HG03045 (cell line): ENCODE data around the gene CSNK1A1.
"Not testable (repeated sequence)": the region's sequence is repeated elsewhere in the genome, so short reads cannot be mapped to it uniquely, and the experiment has no call there.

Experiments used
- ATAC-seq: cut with Tn5 transposase; IDR thresholded peaks from one replicate; pipeline ENCODE4 v1.9.1; 2021; ENCODE audit warnings: mild to moderate bottlenecking, moderate library complexity; ENCODE audit not compliant: unreplicated experiment

CSNK1A1 gene

GRCh38 chr5:149535787-149536186 lies 15.5 kb downstream of the CSNK1A1 start:
- not testable (repeated sequence) for ATAC-seq

DNA sequence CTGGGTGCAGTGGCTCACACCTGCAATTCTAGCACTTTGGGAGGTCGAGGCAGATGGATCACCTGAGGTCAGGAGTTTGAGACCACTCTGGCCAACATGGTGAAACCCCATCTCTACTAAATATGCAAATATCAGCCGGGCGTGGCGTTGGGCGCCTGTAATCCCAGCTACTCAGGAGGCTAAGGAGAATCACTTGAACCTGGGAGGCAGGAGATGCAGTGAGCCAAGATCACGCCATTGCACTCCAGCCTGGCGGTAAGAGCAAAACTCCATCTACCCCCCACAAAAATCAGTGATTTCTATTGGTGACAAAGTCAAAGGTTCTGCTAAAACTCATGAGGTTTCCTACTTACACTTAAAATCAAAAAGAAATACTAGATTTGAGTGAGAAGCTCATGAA lies 18.8 kb downstream of the CSNK1A1 start:
- no peak for ATAC-seq

GRCh38 chr5:149529463-149529862 lies 21.8 kb downstream of the CSNK1A1 start:
- no peak for ATAC-seq

- no peak for ATAC-seq
These were observed 22.8 kb downstream of the CSNK1A1 start for GRCh38 chr5:149528281-149529060.

GRCh38 chr5:149526845-149527590 lies 24.2 kb downstream of the CSNK1A1 start:
- ATAC-seq: no peak

DNA sequence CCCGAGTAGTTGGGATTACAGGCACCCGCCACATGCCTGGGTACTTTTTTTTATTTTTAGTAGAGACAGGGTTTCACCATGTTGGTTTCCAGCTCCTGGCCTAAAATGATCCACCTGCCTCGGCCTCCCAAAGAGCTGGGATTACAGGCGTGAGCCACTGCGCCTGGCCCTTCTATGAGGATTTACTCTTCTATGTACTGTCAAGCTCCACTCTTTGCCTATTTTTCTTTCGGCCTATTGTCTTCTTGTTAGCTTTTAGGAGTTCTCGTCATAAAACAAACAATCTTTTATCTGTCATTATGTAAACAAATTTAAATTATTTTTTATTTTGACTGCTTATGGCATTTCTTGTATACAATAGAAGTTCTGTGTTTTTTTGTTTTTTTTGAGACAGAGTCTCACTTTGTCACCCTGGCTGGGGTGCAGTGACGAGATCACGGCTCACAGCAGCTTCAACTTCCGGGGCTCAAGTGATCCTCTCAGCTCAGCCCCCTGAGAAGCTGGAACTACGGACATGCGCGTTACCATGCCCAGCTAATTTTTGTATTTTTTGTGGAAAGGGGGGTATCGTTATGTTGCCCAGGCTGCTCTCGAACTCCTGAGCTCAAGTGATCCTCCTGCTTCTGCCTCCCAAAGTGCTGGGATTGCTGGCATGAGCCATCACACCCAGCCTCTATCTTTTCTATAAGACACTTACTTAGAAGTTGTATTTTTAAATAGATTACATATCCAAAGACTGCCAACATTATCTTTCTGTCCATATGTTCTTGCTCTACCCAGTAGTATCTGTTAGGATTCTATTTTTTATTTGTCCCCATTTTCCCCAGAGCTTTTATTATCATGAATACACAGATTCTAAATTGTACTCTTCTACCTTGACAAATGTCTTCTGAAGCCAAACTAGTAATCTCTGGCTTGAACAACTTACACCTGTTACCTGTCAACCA lies 29.2 kb downstream of the CSNK1A1 start:
- no peak for ATAC-seq

DNA sequence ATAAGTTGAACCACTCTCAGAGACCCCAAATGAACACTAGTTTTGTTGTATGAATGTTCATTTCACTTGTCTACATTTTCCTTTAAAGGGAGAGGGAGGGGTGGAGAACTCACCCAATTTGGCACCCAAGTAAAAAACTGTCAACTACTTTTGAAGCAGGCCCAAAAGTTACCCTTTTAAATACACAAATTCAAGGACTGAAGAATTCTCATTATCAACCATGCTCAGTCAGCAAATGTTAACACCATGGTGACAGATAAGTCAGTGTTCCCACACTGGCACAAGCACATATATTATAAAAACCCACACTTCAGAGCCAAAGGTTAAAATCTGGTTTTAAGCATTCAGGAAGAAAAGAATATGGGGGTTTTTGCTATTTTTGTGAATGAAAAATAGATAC lies 31.6 kb downstream of the CSNK1A1 start:
- ATAC-seq: no peak

GRCh38 chr5:149518620-149519019 lies 32.6 kb downstream of the CSNK1A1 start:
- ATAC-seq: no peak

DNA sequence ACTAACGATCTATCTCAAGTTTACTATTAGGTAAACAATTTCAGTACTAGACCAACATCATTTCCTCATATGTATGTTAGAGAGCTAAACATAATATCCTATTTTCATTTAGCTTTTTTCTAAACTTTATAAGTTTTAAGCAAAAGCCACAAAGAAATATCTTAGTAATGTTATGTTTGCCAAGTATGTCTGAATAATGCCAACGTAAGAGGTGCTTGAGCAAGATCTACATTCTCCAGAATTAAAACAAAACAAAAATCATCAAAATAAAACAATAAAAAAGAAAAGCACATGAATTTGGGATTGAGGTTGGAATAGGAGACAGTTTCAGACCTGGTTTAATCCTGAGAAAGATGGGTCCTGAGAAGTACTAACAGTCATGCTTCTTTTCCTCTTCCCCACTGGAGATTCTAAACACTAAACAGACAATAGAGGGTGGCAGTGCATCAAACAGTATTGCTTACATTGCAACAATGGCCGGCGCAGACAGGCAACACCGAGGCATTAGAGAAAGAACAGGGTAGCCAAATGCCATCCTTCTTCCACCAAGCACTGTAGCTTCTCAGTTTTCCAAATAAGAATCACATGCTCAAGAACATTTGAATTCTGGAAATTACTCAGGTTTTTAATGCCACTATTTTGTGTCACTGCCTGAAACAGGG lies 33.6 kb downstream of the CSNK1A1 start:
- no peak for ATAC-seq

DNA sequence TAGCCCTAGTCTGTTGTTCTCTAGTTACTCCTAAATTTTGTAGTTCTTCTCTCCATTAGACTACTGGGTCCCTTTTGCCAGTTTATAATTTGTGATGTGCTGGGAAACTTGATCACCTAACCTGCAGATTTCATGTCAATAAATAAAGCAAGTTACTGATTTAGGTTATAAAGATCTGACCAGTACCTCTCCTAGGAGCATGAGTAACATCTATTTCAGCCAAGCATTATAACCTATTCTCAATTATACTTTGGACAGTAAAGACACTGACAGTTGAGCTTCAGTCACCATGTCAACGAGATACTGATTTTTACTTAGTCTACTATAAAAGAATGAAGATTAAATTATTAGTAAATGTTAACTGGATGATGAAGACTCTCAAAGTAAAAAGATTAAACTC lies 36.7 kb downstream of the CSNK1A1 start:
- ATAC-seq: no peak

DNA sequence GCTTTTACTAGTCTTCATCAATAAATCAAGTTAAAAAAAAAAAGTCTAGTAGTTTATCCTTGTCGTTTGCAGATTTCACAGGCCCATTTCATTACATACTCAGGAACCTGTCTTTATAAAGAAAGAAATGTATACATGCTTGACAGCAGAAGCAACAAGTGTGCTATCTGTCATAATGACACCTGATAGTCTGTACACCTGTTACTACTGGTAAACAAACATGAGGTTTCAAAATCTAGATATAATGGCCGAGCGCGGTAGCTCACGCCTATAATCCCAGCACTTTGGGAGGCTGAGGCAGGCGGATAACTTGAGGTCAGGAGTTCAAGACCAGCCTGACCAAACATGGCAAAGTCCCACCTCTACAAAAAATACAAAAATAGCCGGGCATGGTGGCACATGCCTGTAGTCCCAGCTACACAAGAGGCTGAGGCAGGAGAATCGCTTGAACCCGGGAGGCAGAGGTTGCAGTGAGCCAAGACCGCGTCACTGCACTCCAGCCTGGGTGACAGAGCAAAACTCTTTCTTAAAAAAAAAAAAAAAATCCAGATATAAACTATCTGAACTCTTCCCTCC lies 37.8 kb downstream of the CSNK1A1 start:
- not testable (repeated sequence) for ATAC-seq

- no peak for ATAC-seq
These were observed 41.1 kb downstream of the CSNK1A1 start for GRCh38 chr5:149510136-149510535.

- no peak for ATAC-seq
These were observed 46.6 kb downstream of the CSNK1A1 start for GRCh38 chr5:149504677-149505076.

DNA sequence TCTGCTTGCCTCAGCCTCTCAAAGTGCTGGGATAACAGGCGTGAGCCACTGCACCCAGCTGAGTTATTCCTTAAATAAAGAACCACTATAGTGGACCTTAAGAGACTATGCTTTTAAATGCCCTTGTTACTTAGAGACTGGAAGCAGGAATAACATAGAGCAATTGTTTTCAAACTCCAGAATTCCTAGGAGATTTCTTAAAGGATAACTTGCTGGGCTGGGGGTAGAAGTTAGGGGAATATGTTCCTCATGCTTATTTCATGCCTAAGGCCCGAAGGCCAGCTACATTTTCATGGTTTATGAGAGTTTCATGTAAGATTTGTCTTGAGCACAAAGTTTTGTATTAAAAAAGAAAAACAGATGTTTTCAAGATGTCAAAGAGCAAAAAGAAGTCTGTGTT lies 48.2 kb downstream of the CSNK1A1 start:
- ATAC-seq: no peak

GRCh38 chr5:149500922-149501582 lies 50.2 kb downstream of the CSNK1A1 start:
- ATAC-seq: no peak

DNA sequence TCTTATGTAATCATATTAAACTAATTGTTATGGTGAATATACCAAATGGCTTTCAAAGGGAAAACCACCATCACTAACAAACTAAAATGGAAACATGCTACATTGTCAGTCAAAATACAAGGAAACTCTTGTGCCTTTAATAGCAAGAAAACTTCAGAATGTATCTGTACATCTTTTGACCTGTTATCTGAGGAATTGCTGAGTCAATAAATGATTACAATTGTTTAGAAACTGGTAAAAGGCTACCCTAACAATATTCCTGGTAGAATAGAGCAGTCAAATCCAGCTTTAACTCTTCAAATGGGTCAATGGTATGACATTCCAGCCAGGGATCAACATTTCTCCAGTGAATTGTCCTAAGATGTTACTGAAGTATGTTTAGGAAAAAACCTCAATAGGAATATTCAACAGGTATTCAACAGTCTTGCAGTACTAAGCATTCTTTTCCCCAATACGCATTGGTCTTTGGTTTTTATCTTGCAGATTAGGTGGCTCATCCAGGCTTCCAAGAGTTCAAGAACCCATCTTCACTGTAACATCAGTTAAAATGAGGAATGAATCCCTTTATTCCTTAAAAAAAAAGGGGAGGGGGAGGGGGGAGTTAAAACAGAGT lies 52.4 kb downstream of the CSNK1A1 start:
- no peak for ATAC-seq

DNA sequence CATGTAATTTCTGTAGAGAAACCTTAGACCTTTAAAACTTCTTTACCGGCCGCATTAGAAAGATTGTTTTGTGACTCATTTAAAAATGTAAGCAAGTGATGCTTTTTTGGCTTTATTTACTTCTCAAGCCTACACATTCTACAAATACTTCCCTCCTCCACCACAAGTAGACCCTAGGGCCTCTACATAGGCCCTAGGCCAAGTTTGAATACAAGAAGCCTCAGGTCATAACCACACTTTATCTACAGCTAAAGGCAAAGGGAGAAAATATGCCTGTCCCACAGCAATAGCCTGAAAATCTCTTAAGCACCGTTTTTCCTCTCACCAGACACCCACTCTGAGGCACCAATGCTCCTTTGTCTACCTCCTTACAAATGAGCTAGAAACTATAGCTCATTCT lies 53.9 kb downstream of the CSNK1A1 start:
- no peak for ATAC-seq

DNA sequence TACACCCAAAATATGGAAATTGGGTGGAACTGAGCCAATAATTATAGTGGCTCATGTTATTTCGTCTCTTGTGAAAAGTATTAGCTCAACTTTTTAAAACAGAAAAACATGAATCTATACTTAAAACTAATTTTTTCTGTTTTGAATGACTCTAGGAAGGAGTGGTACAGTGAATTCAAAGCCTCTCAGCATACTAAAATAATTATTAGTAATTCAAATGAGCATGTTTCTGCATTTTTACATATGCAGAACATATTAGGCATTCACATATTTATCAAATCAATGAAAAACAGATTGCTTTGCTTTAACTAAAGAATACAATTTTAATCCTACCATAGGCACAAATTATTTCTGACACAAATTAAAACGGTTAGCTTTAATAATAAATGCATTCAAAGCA lies 54.3 kb downstream of the CSNK1A1 start:
- ATAC-seq: no peak

- no peak for ATAC-seq
These were observed 55.1 kb downstream of the CSNK1A1 start for GRCh38 chr5:149496166-149496565.
